ENCODE measurements around the gene TM4SF20.
"Not testable (repeated sequence)": the region's sequence is repeated elsewhere in the genome, so short reads cannot be mapped to it uniquely, and the experiment has no call there.

Gene TM4SF20

GRCh38 chr2:227366769-227367426 is 12.2 kb downstream of the TM4SF20 start:
- no peak overlapping the region for H3K4me2 ChIP-seq (ENCODE audit: low read length)
- H3K4me1 ChIP-seq (ENCODE audit: control insufficient read depth, low read length), result no peaks in the 10 kb centered on the region
- TF ChIP-seq EZH2phosphoT487 (IDR thresholded peaks at IDR 0.05; ENCODE audit: borderline replicate concordance, low read length) (no peak), CTCF (IDR thresholded peaks at IDR 0.05; ENCODE audit: low read depth, low read length, poor library complexity, severe bottlenecking) (no peak)
- H3K4me3 ChIP-seq (ENCODE audit: low read length), result no peak overlapping the region
- H3K9me2 ChIP-seq (replicated peaks; ENCODE audit: control insufficient read depth, low read length), result no peaks in the 10 kb centered on the region
- no peak overlapping the region for H3K27ac ChIP-seq (ENCODE audit: low read depth, low read length)
- H3K36me3 ChIP-seq (ENCODE audit: control insufficient read depth, low read length), result no peaks in the 10 kb centered on the region
- H3K9me3 ChIP-seq (ENCODE audit: control insufficient read depth, insufficient read depth, low read length), result no peaks in the 10 kb centered on the region
- no peaks in the 10 kb centered on the region for H3F3A ChIP-seq (ENCODE audit: control insufficient read depth, insufficient read depth)
- no peaks in the 10 kb centered on the region for H4K20me1 ChIP-seq (ENCODE audit: control insufficient read depth, insufficient read depth, low read depth, low read length)
- H3K27me3 ChIP-seq (ENCODE audit: control insufficient read depth, low read length), result no peaks in the 10 kb centered on the region; the same call in 1 of the 2 replicates
- H3K79me2 ChIP-seq (ENCODE audit: control insufficient read depth, low read length), result no peaks in the 10 kb centered on the region

GRCh38 chr2:227365833-227366232 is 13.3 kb downstream of the TM4SF20 start:
- H3K27ac ChIP-seq (ENCODE audit: low read depth, low read length), result no peak overlapping the region

GRCh38 chr2:227364585-227365263 is 14.4 kb downstream of the TM4SF20 start:
- H3K9me3 ChIP-seq (ENCODE audit: control insufficient read depth, insufficient read depth, low read length); H3K4me2 ChIP-seq (ENCODE audit: low read length); H3K9me2 ChIP-seq (replicated peaks; ENCODE audit: control insufficient read depth, low read length); H4K20me1 ChIP-seq (ENCODE audit: control insufficient read depth, insufficient read depth, low read depth, low read length); H3K27me3 ChIP-seq (ENCODE audit: control insufficient read depth, low read length); H3K4me3 ChIP-seq (ENCODE audit: low read length); H3K4me1 ChIP-seq (ENCODE audit: control insufficient read depth, low read length); H3F3A ChIP-seq (ENCODE audit: control insufficient read depth, insufficient read depth); H3K79me2 ChIP-seq (ENCODE audit: control insufficient read depth, low read length); H3K27ac ChIP-seq (ENCODE audit: low read depth, low read length): not testable (repeated sequence)
- H3K36me3 ChIP-seq (ENCODE audit: control insufficient read depth, low read length), result peaks cover 10% of the 10 kb centered on the region

More at GRCh38 chr2:227365833-227366232, 13.3 kb downstream of the TM4SF20 start:
- Histone ChIP-seq H3K9me3 (ENCODE audit: control insufficient read depth, insufficient read depth, low read length) (no peaks in the 10 kb centered on the region), H3K27me3 (ENCODE audit: control insufficient read depth, low read length) (no peaks in the 10 kb centered on the region; the same call in 1 of the 2 replicates), H3K36me3 (ENCODE audit: control insufficient read depth, low read length) (no peaks in the 10 kb centered on the region), H3K79me2 (ENCODE audit: control insufficient read depth, low read length) (no peaks in the 10 kb centered on the region), H4K20me1 (ENCODE audit: control insufficient read depth, insufficient read depth, low read depth, low read length) (no peaks in the 10 kb centered on the region), H3K4me1 (ENCODE audit: control insufficient read depth, low read length) (no peaks in the 10 kb centered on the region), H3F3A (ENCODE audit: control insufficient read depth, insufficient read depth) (0 out of 2 replicates have a peak, but pooled peaks cover 2% of the 10 kb centered on the region), H3K4me3 (ENCODE audit: low read length) (no peak overlapping the region), H3K4me2 (ENCODE audit: low read length) (no peak overlapping the region), H3K9me2 (replicated peaks; ENCODE audit: control insufficient read depth, low read length) (no peaks in the 10 kb centered on the region)
- no peak for TF ChIP-seq CTCF (IDR thresholded peaks at IDR 0.05; ENCODE audit: low read depth, low read length, poor library complexity, severe bottlenecking)
- no peak for TF ChIP-seq EZH2phosphoT487 (IDR thresholded peaks at IDR 0.05; ENCODE audit: borderline replicate concordance, low read length)

GRCh38 chr2:227363756-227364155 is 15.3 kb downstream of the TM4SF20 start:
- Histone ChIP-seq H3K79me2 (ENCODE audit: control insufficient read depth, low read length) (no peaks in the 10 kb centered on the region), H3K9me2 (replicated peaks; ENCODE audit: control insufficient read depth, low read length) (no peaks in the 10 kb centered on the region), H3K27ac (ENCODE audit: low read depth, low read length) (no peak overlapping the region), H3K36me3 (ENCODE audit: control insufficient read depth, low read length) (peaks cover 19% of the 10 kb centered on the region), H3K4me1 (ENCODE audit: control insufficient read depth, low read length) (no peaks in the 10 kb centered on the region), H3K4me3 (ENCODE audit: low read length) (no peak overlapping the region), H3K4me2 (ENCODE audit: low read length) (no peak overlapping the region), H3K9me3 (ENCODE audit: control insufficient read depth, insufficient read depth, low read length) (no peaks in the 10 kb centered on the region), H3K27me3 (ENCODE audit: control insufficient read depth, low read length) (no peaks in the 10 kb centered on the region), H4K20me1 (ENCODE audit: control insufficient read depth, insufficient read depth, low read depth, low read length) (no peaks in the 10 kb centered on the region), H3F3A (ENCODE audit: control insufficient read depth, insufficient read depth) (0 out of 2 replicates have a peak, but pooled peaks cover 4% of the 10 kb centered on the region)
- TF ChIP-seq EZH2phosphoT487 (IDR thresholded peaks at IDR 0.05; ENCODE audit: borderline replicate concordance, low read length) (no peak), CTCF (IDR thresholded peaks at IDR 0.05; ENCODE audit: low read depth, low read length, poor library complexity, severe bottlenecking) (peak; percentile 41)
